Neural progenitor cell (in vitro differentiated cells): ENCODE data around the gene VSX1. TPM values are rescaled to one million over a fixed set of nuclear protein-coding genes. Genes with fewer than 3 reads are reported as not detected.

Experiments
- DNase-seq: peaks from one replicate; pipeline ENCODE4 v3.0.0-alpha.2; 2016; ENCODE audit warnings: low spot score
- H2AFZ ChIP-seq: fragments of 200-600 bp; sonication (generic); replicated peaks from 2 replicates; pipeline ENCODE4 v1.6.1; 2016; ENCODE audit warnings: antibody characterized with exemption
- H3F3A ChIP-seq: fragments of 200-600 bp; sonication (generic); 2 replicates; pipeline ENCODE4 v1.6.1; 2016; ENCODE audit warnings: antibody characterized with exemption, low read depth
- H3K27ac ChIP-seq: fragments of 200-600 bp; sonication (generic); 2 replicates; pipeline ENCODE4 v1.5.1; 2016; ENCODE audit warnings: mild to moderate bottlenecking
- H3K27me3 ChIP-seq: fragments of 200-600 bp; sonication (generic); 2 replicates; pipeline ENCODE4 v1.6.1; 2016; ENCODE audit warnings: mild to moderate bottlenecking, moderate library complexity
- H3K36me3 ChIP-seq: fragments of 200-600 bp; sonication (generic); 2 replicates; pipeline ENCODE4 v1.5.1; 2016
- H3K4me1 ChIP-seq: fragments of 200-600 bp; sonication (generic); 2 replicates; pipeline ENCODE4 v1.6.1; 2016; ENCODE audit warnings: mixed run types
- H3K4me2 ChIP-seq: fragments of 200-600 bp; sonication (generic); 2 replicates; pipeline ENCODE4 v1.6.1; 2016
- H3K4me3 ChIP-seq: fragments of 200-600 bp; sonication (generic); 2 replicates; pipeline ENCODE4 v1.5.1; 2016
- H3K79me2 ChIP-seq: fragments of 200-600 bp; sonication (generic); 2 replicates; pipeline ENCODE4 v1.6.1; 2016; ENCODE audit warnings: low read depth
- H3K9ac ChIP-seq: fragments of 200-600 bp; sonication (generic); 2 replicates; pipeline ENCODE4 v1.6.1; 2016
- H3K9me3 ChIP-seq: fragments of 200-600 bp; sonication (generic); 2 replicates; pipeline ENCODE4 v1.5.1; 2016; ENCODE audit warnings: low read depth
- H4K20me1 ChIP-seq: fragments of 200-600 bp; sonication (generic); 2 replicates; pipeline ENCODE4 v1.6.1; 2016; ENCODE audit warnings: low read depth
- H3K27ac Mint-ChIP-seq: 3 replicates; pipeline ENCODE4 v1.8.0; 2021; ENCODE audit warnings: mixed read lengths
- H3K27me3 Mint-ChIP-seq: 2 replicates; pipeline ENCODE4 v1.8.0; 2022; ENCODE audit warnings: low read depth, mild to moderate bottlenecking, inconsistent platforms, moderate library complexity, mixed read lengths; ENCODE audit not compliant: insufficient read depth
- H3K36me3 Mint-ChIP-seq: 3 replicates; pipeline ENCODE4 v1.8.0; 2021; ENCODE audit warnings: mixed read lengths
- H3K4me1 Mint-ChIP-seq: 3 replicates; pipeline ENCODE4 v1.8.0; 2021; ENCODE audit warnings: mixed read lengths
- H3K4me3 Mint-ChIP-seq: 3 replicates; pipeline ENCODE4 v1.8.0; 2021; ENCODE audit warnings: mild to moderate bottlenecking, moderate library complexity, mixed read lengths
- H3K9me3 Mint-ChIP-seq: 3 replicates; pipeline ENCODE4 v1.8.0; 2020; ENCODE audit warnings: mixed read lengths
- EZH2 ChIP-seq: fragments of 200-600 bp; sonication (generic); IDR thresholded peaks from 2 replicates; pipeline ENCODE4 v1.6.1; 2017; ENCODE audit warnings: antibody characterized with exemption, mild to moderate bottlenecking, moderate library complexity
- EZH2phosphoT487 ChIP-seq: fragments of 200-600 bp; sonication (generic); IDR thresholded peaks from 2 replicates; pipeline ENCODE4 v1.6.1; 2017; ENCODE audit warnings: antibody characterized with exemption
- total RNA-seq: library from RNA; depleted of rRNA; stranded (reverse); fragments of >200 nt; gene quantifications from 2 replicates; pipeline ENCODE4 v1.2.3, GENCODE V29; 2015; ENCODE audit warnings: low replicate concordance
- TF ChIP-seq, protein P1 (sequence below): fragments of 200-600 bp; sonication (generic); IDR thresholded peaks from 2 replicates; pipeline ENCODE4 v1.5.1; 2017; ENCODE audit warnings: antibody characterized with exemption, mild to moderate bottlenecking

The VSX1 gene
- total RNA-seq, 1 donor from 2014 or later: not detected

DNA sequence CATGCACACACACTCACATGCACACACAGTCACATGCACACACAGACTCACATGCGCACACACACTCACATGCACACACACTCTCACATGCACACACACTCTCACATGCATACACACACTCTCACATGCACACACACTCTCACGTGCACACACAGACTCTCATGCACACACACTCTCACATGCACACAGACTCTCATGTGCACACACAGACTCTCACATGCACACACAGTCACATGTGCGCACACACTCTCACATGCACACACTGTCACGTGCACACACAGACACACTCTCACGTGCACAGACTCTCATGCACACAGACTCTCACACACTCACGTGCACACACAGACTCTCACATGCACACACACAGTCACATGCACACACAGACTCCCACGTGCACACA, 36.6 kb upstream of the VSX1 start:
- Histone ChIP-seq H3F3A (no peaks in the 10 kb centered on the region), H3K27ac (no peak overlapping the region), H3K79me2 (no peaks in the 10 kb centered on the region), H3K9me3 (no peaks in the 10 kb centered on the region), H3K4me3 (no peak overlapping the region), H3K4me1 (no peaks in the 10 kb centered on the region), H4K20me1 (no peaks in the 10 kb centered on the region), H3K27me3 (peaks cover 13% of the 10 kb centered on the region), H2AFZ (no peak overlapping the region), H3K36me3 (no peaks in the 10 kb centered on the region), H3K4me2 (no peak overlapping the region), H3K9ac (no peak overlapping the region)
- peaks cover 3% of the 10 kb centered on the region for H3K4me1 Mint-ChIP-seq
- no peaks in the 10 kb centered on the region for H3K9me3 Mint-ChIP-seq
- TF ChIP-seq EZH2: no peak
- TF ChIP-seq, protein P1, sequence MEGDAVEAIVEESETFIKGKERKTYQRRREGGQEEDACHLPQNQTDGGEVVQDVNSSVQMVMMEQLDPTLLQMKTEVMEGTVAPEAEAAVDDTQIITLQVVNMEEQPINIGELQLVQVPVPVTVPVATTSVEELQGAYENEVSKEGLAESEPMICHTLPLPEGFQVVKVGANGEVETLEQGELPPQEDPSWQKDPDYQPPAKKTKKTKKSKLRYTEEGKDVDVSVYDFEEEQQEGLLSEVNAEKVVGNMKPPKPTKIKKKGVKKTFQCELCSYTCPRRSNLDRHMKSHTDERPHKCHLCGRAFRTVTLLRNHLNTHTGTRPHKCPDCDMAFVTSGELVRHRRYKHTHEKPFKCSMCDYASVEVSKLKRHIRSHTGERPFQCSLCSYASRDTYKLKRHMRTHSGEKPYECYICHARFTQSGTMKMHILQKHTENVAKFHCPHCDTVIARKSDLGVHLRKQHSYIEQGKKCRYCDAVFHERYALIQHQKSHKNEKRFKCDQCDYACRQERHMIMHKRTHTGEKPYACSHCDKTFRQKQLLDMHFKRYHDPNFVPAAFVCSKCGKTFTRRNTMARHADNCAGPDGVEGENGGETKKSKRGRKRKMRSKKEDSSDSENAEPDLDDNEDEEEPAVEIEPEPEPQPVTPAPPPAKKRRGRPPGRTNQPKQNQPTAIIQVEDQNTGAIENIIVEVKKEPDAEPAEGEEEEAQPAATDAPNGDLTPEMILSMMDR: no peak
- no peak for TF ChIP-seq EZH2phosphoT487
- H3K27ac Mint-ChIP-seq: no peak overlapping the region
- no peak overlapping the region for H3K4me3 Mint-ChIP-seq
- H3K27me3 Mint-ChIP-seq: peaks cover 5% of the 10 kb centered on the region
- H3K36me3 Mint-ChIP-seq: no peaks in the 10 kb centered on the region
- DNase-seq: no peak

DNA sequence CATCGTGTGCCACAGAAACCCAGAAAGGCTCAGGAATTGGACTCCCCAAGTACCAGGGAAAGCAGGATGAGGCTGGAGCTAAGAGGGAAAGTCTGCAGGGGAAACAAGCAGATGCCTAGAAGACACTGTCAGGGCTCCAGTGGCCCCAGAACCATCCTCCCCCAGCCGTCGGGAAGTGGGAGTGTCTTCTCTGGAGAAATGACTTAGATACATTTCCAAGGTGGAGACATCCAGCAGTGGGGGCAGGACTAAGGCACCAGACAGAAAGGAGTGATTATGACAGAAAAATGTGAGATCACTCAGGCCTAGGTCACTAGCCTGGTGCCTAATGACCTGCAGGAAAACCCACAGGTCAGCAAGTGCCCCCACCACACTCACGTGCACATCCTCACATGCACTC, 36.0 kb upstream of the VSX1 start:
- Histone ChIP-seq H3K9me3 (no peaks in the 10 kb centered on the region), H3K79me2 (no peaks in the 10 kb centered on the region), H3K4me3 (no peak overlapping the region), H3F3A (no peaks in the 10 kb centered on the region), H3K36me3 (no peaks in the 10 kb centered on the region), H4K20me1 (no peaks in the 10 kb centered on the region), H3K4me1 (no peaks in the 10 kb centered on the region), H3K27ac (no peak overlapping the region), H3K27me3 (peaks cover 13% of the 10 kb centered on the region), H3K4me2 (no peak overlapping the region), H3K9ac (no peak overlapping the region), H2AFZ (peak overlapping the region; percentile 29)
- H3K36me3 Mint-ChIP-seq: no peaks in the 10 kb centered on the region
- no peak for DNase-seq
- peaks cover 5% of the 10 kb centered on the region for H3K27me3 Mint-ChIP-seq
- TF ChIP-seq EZH2phosphoT487 (no peak), EZH2 (no peak)
- TF ChIP-seq, protein P1: no peak
- peaks cover 3% of the 10 kb centered on the region for H3K4me1 Mint-ChIP-seq
- H3K4me3 Mint-ChIP-seq: no peak overlapping the region
- no peak overlapping the region for H3K27ac Mint-ChIP-seq
- no peaks in the 10 kb centered on the region for H3K9me3 Mint-ChIP-seq

- Mint-ChIP-seq H3K36me3 (no peaks in the 10 kb centered on the region), H3K9me3 (no peaks in the 10 kb centered on the region), H3K27ac (no peak overlapping the region), H3K27me3 (peaks cover 5% of the 10 kb centered on the region), H3K4me3 (no peak overlapping the region), H3K4me1 (peaks cover 3% of the 10 kb centered on the region)
- H4K20me1 ChIP-seq: no peaks in the 10 kb centered on the region
- H2AFZ ChIP-seq: peak overlapping the region; percentile 42
- H3K9me3 ChIP-seq: no peaks in the 10 kb centered on the region
- no peaks in the 10 kb centered on the region for H3K36me3 ChIP-seq
- no peak for DNase-seq
- H3K27me3 ChIP-seq: peaks cover 13% of the 10 kb centered on the region
- TF ChIP-seq, protein P1: no peak
- TF ChIP-seq EZH2phosphoT487 (no peak), EZH2 (no peak)
- no peaks in the 10 kb centered on the region for H3K79me2 ChIP-seq
- H3K4me1 ChIP-seq: no peaks in the 10 kb centered on the region
- no peak overlapping the region for H3K27ac ChIP-seq
- no peak overlapping the region for H3K4me2 ChIP-seq
- H3K4me3 ChIP-seq: no peak overlapping the region
- no peak overlapping the region for H3K9ac ChIP-seq
- no peaks in the 10 kb centered on the region for H3F3A ChIP-seq
These were observed 35.0 kb upstream of the VSX1 start for GRCh38 chr20:25116739-25117458.
